Measurements from ENCODE around the gene MEGF11. TPM values are rescaled to one million over a fixed set of nuclear protein-coding genes. Genes with fewer than 3 reads are reported as not detected.

Gene MEGF11
- total RNA-seq, 1 experiment from 2014 or later = 1.2 TPM

- no CpG with 5 or more reads among the region's 6 CpGs for WGBS (ENCODE audit: extremely low coverage, insufficient read length, low lambda C conversion rate)
- DNase-seq = no peak
- no peak overlapping the region for H3K27ac ChIP-seq (ENCODE audit: insufficient read length, low read depth, low read length)
Observed at GRCh38 chr15:66189291-66189690, 64.3 kb downstream of the MEGF11 start.

More at GRCh38 chr15:66189291-66189690, 64.3 kb downstream of the MEGF11 start:
- Histone ChIP-seq H4K5ac (ENCODE audit: insufficient read length, low read depth, low read length) (no peak overlapping the region), H2AFZ (ENCODE audit: low read length) (no peak overlapping the region), H3K27me3 (ENCODE audit: insufficient read depth, low read length) (no peaks in the 10 kb centered on the region), H3K9ac (ENCODE audit: extremely low read depth, insufficient read length, low read length) (no peak overlapping the region), H3K56ac (ENCODE audit: insufficient read length, low read depth, low read length) (no peak overlapping the region), H3K79me2 (ENCODE audit: insufficient read depth, low read length) (no peaks in the 10 kb centered on the region), H2BK12ac (ENCODE audit: insufficient read length, low read depth, low read length) (no peak overlapping the region), H2BK5ac (ENCODE audit: insufficient read length, low read length) (no peak overlapping the region), H4K20me1 (ENCODE audit: control insufficient read depth, insufficient read depth, insufficient read length) (no peaks in the 10 kb centered on the region), H2BK20ac (ENCODE audit: low read depth, low read length, poor library complexity, severe bottlenecking) (no peak overlapping the region), H3K23ac (ENCODE audit: insufficient read length, low read depth, low read length) (no peak overlapping the region), H2AK5ac (ENCODE audit: insufficient read length, low read length) (no peak overlapping the region), H3K4ac (ENCODE audit: low read depth, low read length) (no peak overlapping the region), H3K14ac (ENCODE audit: insufficient read depth, low read length) (peak overlapping the region; percentile 33; the same call in 1 of the 2 replicates), H3K4me1 (ENCODE audit: insufficient read depth, low read length) (no peaks in the 10 kb centered on the region; the same call in 1 of the 2 replicates), H4K91ac (ENCODE audit: insufficient read length, low read depth, low read length) (no peak overlapping the region), H4K8ac (replicated peaks; ENCODE audit: insufficient read length, low read depth, low read length) (no peak overlapping the region), H3K18ac (ENCODE audit: insufficient read length, low read depth, low read length) (no peak overlapping the region), H3K9me3 (ENCODE audit: control insufficient read depth, low read depth, low read length) (no peaks in the 10 kb centered on the region), H2BK15ac (ENCODE audit: low read depth, low read length) (no peak overlapping the region), H3K23me2 (ENCODE audit: insufficient read length, low read depth, low read length, poor library complexity, severe bottlenecking) (no peaks in the 10 kb centered on the region), H3T11ph (ENCODE audit: low read length) (no peak overlapping the region), H3K79me1 (ENCODE audit: insufficient read depth, low read depth, low read length, poor library complexity, severe bottlenecking) (no peaks in the 10 kb centered on the region), H2BK120ac (ENCODE audit: low read depth, low read length, poor library complexity, severe bottlenecking) (no peak overlapping the region), H3K4me2 (ENCODE audit: insufficient read depth, insufficient read length, low read length) (no peak overlapping the region)
- H3K27me3 Mint-ChIP-seq (ENCODE audit: low read depth) = no peaks in the 10 kb centered on the region; the same call in 1 of the 2 replicates
- TF ChIP-seq, protein P1, sequence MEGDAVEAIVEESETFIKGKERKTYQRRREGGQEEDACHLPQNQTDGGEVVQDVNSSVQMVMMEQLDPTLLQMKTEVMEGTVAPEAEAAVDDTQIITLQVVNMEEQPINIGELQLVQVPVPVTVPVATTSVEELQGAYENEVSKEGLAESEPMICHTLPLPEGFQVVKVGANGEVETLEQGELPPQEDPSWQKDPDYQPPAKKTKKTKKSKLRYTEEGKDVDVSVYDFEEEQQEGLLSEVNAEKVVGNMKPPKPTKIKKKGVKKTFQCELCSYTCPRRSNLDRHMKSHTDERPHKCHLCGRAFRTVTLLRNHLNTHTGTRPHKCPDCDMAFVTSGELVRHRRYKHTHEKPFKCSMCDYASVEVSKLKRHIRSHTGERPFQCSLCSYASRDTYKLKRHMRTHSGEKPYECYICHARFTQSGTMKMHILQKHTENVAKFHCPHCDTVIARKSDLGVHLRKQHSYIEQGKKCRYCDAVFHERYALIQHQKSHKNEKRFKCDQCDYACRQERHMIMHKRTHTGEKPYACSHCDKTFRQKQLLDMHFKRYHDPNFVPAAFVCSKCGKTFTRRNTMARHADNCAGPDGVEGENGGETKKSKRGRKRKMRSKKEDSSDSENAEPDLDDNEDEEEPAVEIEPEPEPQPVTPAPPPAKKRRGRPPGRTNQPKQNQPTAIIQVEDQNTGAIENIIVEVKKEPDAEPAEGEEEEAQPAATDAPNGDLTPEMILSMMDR (conservative IDR thresholded peaks at IDR 0.05) = no peak
- H3K36me3 Mint-ChIP-seq (ENCODE audit: insufficient read depth in 1 of 3, low read depth in 3 of 3) = no peaks in the 10 kb centered on the region
- H3K27ac Mint-ChIP-seq = no peak overlapping the region
- no peak overlapping the region for H3K4me3 Mint-ChIP-seq
- H3K9me3 Mint-ChIP-seq = no peaks in the 10 kb centered on the region
- H3K4me1 Mint-ChIP-seq = peaks cover 33 to 55% of the 10 kb centered on the region in 2 experiments
